ENCODE results near the gene DAAM2.

The DAAM2 gene

DNA sequence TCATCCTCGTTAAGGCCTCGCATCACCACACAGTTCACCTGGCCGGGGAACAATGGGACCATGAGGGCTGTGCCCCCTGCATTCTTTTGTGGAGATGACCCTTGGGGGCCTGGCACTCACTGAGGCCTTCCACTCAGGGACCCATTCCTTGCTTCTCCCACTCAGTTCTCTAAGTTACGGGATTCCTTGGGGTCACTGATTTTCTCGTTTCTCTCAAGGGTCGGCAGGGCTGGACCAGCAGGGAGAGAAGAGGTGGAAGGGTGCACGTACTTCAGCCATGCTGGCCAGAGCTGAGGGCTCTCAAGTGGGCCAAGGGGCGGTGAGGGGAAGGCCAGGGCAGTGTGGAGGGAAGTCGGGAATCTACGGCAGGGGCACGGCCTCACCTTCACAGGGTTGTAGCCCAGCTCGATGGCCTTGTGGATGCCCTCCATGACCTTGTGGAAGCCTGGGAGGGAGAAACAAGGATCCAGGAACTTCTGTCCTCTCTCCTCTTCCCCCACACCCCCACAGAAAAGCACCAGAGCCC is 121.3 kb downstream of the DAAM2 start:
- no peak overlapping the region for H3K9ac ChIP-seq (ENCODE audit: low read length)
- no peaks in the 10 kb centered on the region for H3K27me3 ChIP-seq (replicated peaks; ENCODE audit: control insufficient read depth, insufficient read depth, low read length)
- no peak overlapping the region for H3K4me3 ChIP-seq (ENCODE audit: low read length)
- H3K9me3 ChIP-seq (ENCODE audit: control insufficient read depth, low read length) = no peaks in the 10 kb centered on the region
- no peak for DNase-seq (ENCODE audit: low read depth)
- no peaks in the 10 kb centered on the region for H3K4me1 ChIP-seq (ENCODE audit: control insufficient read depth, insufficient read depth, low read length)
- H3K36me3 ChIP-seq (ENCODE audit: control insufficient read depth, insufficient read depth, low read length, severe bottlenecking) = peaks cover 97% of the 10 kb centered on the region

DNA sequence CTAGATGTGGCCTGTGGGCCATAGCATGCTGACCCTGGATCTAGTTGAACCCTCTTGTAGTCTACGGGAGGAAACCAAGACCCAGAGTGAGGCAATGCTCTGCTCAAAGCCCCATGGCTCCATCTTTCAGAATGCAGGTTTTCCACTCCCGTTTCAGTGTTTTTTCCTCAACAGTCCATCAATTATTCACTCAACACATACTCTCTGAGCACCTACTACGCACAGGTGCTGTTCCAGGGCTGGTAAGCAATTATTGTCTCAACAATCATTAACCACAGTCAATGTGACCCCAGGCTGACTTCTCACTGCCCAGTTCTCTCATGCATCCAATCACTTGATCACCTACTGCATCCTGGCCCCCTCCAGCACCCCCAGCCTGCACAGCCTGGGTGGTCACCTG is 122.1 kb downstream of the DAAM2 start:
- Histone ChIP-seq H3K4me3 (ENCODE audit: low read length) (no peak overlapping the region), H3K9me3 (ENCODE audit: control insufficient read depth, low read length) (no peaks in the 10 kb centered on the region), H3K36me3 (ENCODE audit: control insufficient read depth, insufficient read depth, low read length, severe bottlenecking) (peaks cover 97% of the 10 kb centered on the region), H3K27me3 (replicated peaks; ENCODE audit: control insufficient read depth, insufficient read depth, low read length) (no peaks in the 10 kb centered on the region), H3K9ac (ENCODE audit: low read length) (no peak overlapping the region), H3K4me1 (ENCODE audit: control insufficient read depth, insufficient read depth, low read length) (no peaks in the 10 kb centered on the region)
- no peak for DNase-seq (ENCODE audit: low read depth)

DNA sequence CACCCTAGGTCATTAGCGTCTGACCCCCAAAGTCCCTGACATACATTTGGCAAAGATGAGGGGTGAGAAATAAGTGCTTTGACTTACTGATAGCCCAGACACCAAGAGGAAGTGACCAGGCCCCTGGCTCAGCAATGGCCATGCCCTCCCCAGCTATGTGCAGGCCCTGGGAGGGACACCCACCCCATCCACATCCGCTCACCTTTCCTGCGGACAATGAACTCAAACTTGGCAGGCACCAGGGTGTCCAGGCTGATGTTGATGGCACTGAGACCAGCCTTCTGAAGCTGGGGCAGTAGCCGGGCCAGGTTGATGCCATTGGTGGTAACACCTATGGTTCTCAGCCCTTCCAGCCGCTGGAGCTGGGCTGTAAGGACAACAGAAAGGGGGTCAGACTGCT is 123.7 kb downstream of the DAAM2 start:
- peaks cover 86% of the 10 kb centered on the region for H3K36me3 ChIP-seq (ENCODE audit: control insufficient read depth, insufficient read depth, low read length, severe bottlenecking)
- no peak overlapping the region for H3K4me3 ChIP-seq (ENCODE audit: low read length)
- H3K4me1 ChIP-seq (ENCODE audit: control insufficient read depth, insufficient read depth, low read length) = peaks cover 10% of the 10 kb centered on the region
- no peak overlapping the region for H3K9ac ChIP-seq (ENCODE audit: low read length)
- no peaks in the 10 kb centered on the region for H3K9me3 ChIP-seq (ENCODE audit: control insufficient read depth, low read length)
- DNase-seq (ENCODE audit: low read depth) = no peak
- H3K27me3 ChIP-seq (replicated peaks; ENCODE audit: control insufficient read depth, insufficient read depth, low read length) = no peaks in the 10 kb centered on the region

DNA sequence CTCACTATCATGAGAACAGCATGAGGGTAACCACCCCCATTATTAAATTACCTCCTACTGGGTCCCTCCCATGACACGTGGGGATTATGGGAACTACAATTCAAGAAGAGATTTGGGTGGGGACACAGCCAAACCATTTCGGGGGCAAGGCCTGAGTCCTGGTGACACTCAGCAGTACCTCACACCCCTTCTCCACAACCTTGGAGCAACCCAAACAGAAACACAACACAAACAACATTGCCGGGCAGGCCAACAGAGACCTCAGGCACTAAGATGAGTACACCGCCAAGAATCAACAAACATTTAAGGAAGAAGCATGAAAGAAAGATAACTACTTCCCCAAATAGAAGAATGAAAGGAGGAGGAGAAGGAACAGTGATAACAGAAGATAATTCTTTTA is 125.2 kb downstream of the DAAM2 start:
- no peaks in the 10 kb centered on the region for H3K27me3 ChIP-seq (replicated peaks; ENCODE audit: control insufficient read depth, insufficient read depth, low read length)
- peaks cover 10% of the 10 kb centered on the region for H3K4me1 ChIP-seq (ENCODE audit: control insufficient read depth, insufficient read depth, low read length)
- no peaks in the 10 kb centered on the region for H3K9me3 ChIP-seq (ENCODE audit: control insufficient read depth, low read length)
- H3K4me3 ChIP-seq (ENCODE audit: low read length) = no peak overlapping the region
- no peak for DNase-seq (ENCODE audit: low read depth)
- no peak overlapping the region for H3K9ac ChIP-seq (ENCODE audit: low read length)
- H3K36me3 ChIP-seq (ENCODE audit: control insufficient read depth, insufficient read depth, low read length, severe bottlenecking) = peaks cover 82% of the 10 kb centered on the region

DNA sequence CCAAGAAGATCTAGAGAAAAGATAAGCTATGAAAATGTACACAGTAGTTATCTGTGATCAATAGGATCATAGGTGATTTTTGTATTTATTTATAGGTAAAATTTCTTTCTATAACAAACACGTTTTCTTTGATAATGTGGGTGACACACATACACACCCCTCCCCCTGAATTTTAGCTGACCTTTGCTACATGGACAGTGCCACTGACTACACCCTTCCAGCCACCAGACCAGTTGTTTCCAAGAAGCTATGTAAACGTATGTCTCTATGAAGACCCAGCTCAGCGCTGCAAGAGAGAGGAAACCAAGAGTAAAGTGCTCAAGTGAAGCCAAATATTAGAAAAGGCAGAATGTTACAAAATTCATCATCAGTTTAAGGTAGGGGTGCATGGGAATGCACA is 125.8 kb downstream of the DAAM2 start:
- Histone ChIP-seq H3K4me3 (ENCODE audit: low read length) (no peak overlapping the region), H3K27me3 (replicated peaks; ENCODE audit: control insufficient read depth, insufficient read depth, low read length) (no peaks in the 10 kb centered on the region), H3K4me1 (ENCODE audit: control insufficient read depth, insufficient read depth, low read length) (peaks cover 10% of the 10 kb centered on the region), H3K36me3 (ENCODE audit: control insufficient read depth, insufficient read depth, low read length, severe bottlenecking) (peaks cover 82% of the 10 kb centered on the region), H3K9ac (ENCODE audit: low read length) (no peak overlapping the region), H3K9me3 (ENCODE audit: control insufficient read depth, low read length) (no peaks in the 10 kb centered on the region)
- no peak for DNase-seq (ENCODE audit: low read depth)

DNA sequence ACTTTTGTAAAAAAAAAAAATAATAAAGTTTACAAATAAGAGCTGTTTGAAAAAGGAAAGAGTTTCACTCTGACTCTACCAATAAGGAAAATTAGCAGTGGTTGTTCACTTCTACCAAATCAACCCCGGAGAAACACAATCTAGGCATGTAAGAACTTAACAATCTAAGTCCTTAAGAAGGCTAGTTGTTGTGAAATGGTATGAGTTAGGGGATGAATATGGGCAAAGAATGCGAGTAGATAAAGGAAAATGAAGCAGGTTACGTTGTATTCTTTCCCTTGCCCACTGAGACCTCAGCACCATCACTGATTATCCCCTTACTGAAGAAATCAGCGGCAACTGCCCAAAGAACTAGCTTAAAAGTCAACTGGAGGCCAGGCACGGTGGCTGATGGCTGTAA is 126.7 kb downstream of the DAAM2 start:
- H3K9ac ChIP-seq (ENCODE audit: low read length) = no peak overlapping the region
- H3K4me3 ChIP-seq (ENCODE audit: low read length) = no peak overlapping the region
- DNase-seq (ENCODE audit: low read depth) = no peak
- H3K9me3 ChIP-seq (ENCODE audit: control insufficient read depth, low read length) = no peaks in the 10 kb centered on the region
- no peaks in the 10 kb centered on the region for H3K27me3 ChIP-seq (replicated peaks; ENCODE audit: control insufficient read depth, insufficient read depth, low read length)
- peaks cover 82% of the 10 kb centered on the region for H3K36me3 ChIP-seq (ENCODE audit: control insufficient read depth, insufficient read depth, low read length, severe bottlenecking)
- H3K4me1 ChIP-seq (ENCODE audit: control insufficient read depth, insufficient read depth, low read length) = peaks cover 18% of the 10 kb centered on the region

DNA sequence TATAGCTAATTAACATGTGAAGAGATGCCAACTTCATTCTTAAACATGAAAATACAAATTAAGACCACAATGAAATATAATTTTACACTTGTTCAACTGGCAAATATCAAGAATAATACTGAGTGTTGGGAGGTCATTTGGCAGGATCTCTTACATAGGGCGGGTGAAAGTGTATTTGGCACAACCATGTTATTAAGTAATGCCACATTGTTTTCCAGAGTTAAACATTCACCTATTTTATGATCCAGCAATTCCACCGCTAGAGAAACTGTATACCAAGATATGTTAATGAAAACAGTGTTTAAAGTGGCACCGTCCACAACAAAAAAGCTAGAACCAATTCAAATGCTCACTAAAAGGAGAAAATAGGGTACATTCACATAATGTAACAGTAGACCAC is 128.0 kb downstream of the DAAM2 start:
- Histone ChIP-seq H3K4me1 (ENCODE audit: control insufficient read depth, insufficient read depth, low read length) (peaks cover 29% of the 10 kb centered on the region), H3K9me3 (ENCODE audit: control insufficient read depth, low read length) (no peaks in the 10 kb centered on the region), H3K27me3 (replicated peaks; ENCODE audit: control insufficient read depth, insufficient read depth, low read length) (no peaks in the 10 kb centered on the region), H3K9ac (ENCODE audit: low read length) (no peak overlapping the region), H3K36me3 (ENCODE audit: control insufficient read depth, insufficient read depth, low read length, severe bottlenecking) (peaks cover 82% of the 10 kb centered on the region), H3K4me3 (ENCODE audit: low read length) (no peak overlapping the region)
- no peak for DNase-seq (ENCODE audit: low read depth)

DNA sequence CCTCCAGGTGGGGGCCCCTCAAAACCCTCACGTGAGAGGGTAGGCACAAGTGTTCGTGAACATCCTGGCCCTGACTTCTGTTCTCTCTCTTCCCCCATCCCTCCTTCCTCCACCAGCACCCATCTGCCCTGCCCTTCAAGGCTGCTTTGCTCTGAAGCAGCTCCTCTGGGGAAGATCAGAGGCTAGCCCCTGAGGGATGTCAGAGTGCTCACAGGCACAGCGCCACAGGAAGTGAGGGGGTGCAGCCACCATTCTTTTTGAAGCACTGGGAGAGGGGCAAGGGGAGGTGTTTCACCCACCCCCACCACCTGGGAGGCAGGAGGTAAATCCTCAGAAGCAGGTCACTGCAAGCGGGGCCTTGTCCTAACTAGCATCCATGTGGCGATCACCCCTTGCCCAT is 130.6 kb downstream of the DAAM2 start:
- Histone ChIP-seq H3K4me1 (ENCODE audit: control insufficient read depth, insufficient read depth, low read length) (peaks cover 45% of the 10 kb centered on the region), H3K36me3 (ENCODE audit: control insufficient read depth, insufficient read depth, low read length, severe bottlenecking) (peaks cover 68% of the 10 kb centered on the region), H3K9me3 (ENCODE audit: control insufficient read depth, low read length) (no peaks in the 10 kb centered on the region), H3K9ac (ENCODE audit: low read length) (no peak overlapping the region), H3K4me3 (ENCODE audit: low read length) (no peak overlapping the region), H3K27me3 (replicated peaks; ENCODE audit: control insufficient read depth, insufficient read depth, low read length) (no peaks in the 10 kb centered on the region)
- no peak for DNase-seq (ENCODE audit: low read depth)

DNA sequence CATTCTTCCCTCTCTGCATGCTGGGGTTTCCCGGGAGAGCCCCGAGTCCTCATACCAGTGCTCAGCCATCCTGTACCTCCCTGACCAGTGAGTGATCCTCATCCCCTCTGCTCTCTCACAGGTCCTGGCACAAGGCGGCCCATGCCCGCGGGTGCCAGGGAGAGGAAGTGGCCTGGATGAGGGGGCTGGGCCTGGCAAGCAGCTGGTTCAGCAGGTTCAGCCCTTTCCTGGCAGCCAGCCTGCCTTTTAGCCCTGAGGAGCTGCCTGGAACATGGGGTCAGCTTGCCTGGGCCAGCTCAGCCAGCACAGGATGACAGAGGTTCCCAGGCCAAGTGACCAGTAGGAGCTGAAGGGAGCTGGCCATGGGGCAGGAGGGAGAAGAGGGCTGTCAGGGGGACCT is 131.2 kb downstream of the DAAM2 start:
- H3K27me3 ChIP-seq (replicated peaks; ENCODE audit: control insufficient read depth, insufficient read depth, low read length) = no peaks in the 10 kb centered on the region
- DNase-seq (ENCODE audit: low read depth) = no peak
- no peaks in the 10 kb centered on the region for H3K9me3 ChIP-seq (ENCODE audit: control insufficient read depth, low read length)
- H3K36me3 ChIP-seq (ENCODE audit: control insufficient read depth, insufficient read depth, low read length, severe bottlenecking) = peaks cover 62% of the 10 kb centered on the region
- no peak overlapping the region for H3K9ac ChIP-seq (ENCODE audit: low read length)
- H3K4me1 ChIP-seq (ENCODE audit: control insufficient read depth, insufficient read depth, low read length) = peaks cover 47% of the 10 kb centered on the region
- H3K4me3 ChIP-seq (ENCODE audit: low read length) = no peak overlapping the region

DNA sequence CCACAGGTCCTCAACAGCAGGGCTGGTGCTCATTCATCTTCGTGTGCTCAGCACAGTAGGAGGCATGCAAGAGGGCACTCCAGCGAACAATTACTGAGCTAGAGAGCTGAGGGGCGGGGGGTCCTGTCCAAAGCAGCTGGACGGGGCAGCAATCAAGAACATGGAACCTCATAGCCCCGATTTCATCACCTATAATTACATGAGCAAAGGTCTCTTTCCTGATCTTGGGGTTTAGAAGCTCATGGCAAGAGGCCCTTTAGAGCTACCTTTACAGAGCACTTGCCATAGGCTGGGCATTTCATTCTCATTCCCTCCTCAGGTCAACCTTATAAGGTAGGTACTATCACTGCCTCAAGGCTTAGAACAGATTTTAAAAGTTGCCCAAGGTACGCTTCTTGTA is 131.7 kb downstream of the DAAM2 start:
- H3K4me3 ChIP-seq (ENCODE audit: low read length) = no peak overlapping the region
- DNase-seq (ENCODE audit: low read depth) = no peak
- H3K27me3 ChIP-seq (replicated peaks; ENCODE audit: control insufficient read depth, insufficient read depth, low read length) = no peaks in the 10 kb centered on the region
- peaks cover 58% of the 10 kb centered on the region for H3K36me3 ChIP-seq (ENCODE audit: control insufficient read depth, insufficient read depth, low read length, severe bottlenecking)
- peak overlapping the region; percentile 55 for H3K9ac ChIP-seq (ENCODE audit: low read length)
- peaks cover 48% of the 10 kb centered on the region for H3K4me1 ChIP-seq (ENCODE audit: control insufficient read depth, insufficient read depth, low read length)
- H3K9me3 ChIP-seq (ENCODE audit: control insufficient read depth, low read length) = no peaks in the 10 kb centered on the region

DNA sequence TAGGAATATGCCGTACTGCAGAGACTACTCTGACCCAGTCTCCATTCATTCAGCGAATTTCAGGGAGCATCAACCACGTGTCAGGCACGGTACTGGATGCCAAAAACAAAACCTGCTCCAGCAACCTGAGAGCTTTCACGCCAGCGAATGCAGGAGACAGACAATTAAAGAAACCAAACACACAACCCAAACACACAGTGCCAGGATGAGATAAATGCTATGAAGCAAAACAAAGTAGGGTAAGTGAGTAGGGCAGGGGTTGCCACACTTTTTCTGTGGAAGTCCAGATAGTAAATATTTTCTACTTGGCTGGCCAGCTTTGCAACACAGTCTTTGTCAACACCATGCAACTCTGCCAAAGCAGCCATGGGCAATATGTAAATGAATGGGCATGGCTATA is 132.1 kb downstream of the DAAM2 start:
- peaks cover 52% of the 10 kb centered on the region for H3K4me1 ChIP-seq (ENCODE audit: control insufficient read depth, insufficient read depth, low read length)
- peak overlapping the region; percentile 55 for H3K9ac ChIP-seq (ENCODE audit: low read length)
- no peak for DNase-seq (ENCODE audit: low read depth)
- H3K36me3 ChIP-seq (ENCODE audit: control insufficient read depth, insufficient read depth, low read length, severe bottlenecking) = peaks cover 56% of the 10 kb centered on the region
- H3K9me3 ChIP-seq (ENCODE audit: control insufficient read depth, low read length) = no peaks in the 10 kb centered on the region
- H3K4me3 ChIP-seq (ENCODE audit: low read length) = no peak overlapping the region
- H3K27me3 ChIP-seq (replicated peaks; ENCODE audit: control insufficient read depth, insufficient read depth, low read length) = no peaks in the 10 kb centered on the region

DNA sequence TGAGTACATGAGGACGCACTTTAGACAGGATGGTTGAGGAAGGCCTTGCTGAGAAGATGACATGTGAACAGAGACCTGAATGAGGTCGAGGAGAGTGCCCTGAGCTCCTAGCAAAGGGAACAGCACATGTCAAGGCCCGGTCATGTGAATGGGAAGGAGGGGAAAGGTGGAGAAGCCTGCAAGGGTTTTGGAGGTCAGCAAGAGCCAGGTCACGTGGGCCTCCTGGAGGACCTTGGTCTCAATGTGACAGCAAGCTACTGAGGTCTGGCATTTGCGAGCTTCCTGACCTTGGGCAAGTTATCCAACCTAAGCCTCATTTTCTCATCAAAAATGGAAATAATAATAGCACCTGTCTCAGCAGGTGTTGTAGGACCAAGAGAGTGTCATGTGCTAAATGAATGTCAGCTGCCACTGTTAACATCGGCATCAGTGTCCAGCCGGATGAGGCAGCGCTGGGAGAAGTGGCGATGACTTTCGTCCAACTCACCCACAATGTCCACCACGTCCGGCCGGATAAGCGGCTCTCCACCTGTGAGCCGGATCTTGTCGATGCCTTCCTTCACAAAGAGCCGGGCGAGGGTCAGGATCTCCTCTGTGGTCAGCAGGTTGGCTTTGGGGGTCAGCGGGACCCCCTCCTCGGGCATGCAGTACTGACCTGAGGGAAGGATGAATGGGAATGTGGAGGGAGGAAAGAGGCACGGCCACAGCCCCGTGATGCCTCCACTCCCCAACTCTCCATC is 133.2 kb downstream of the DAAM2 start:
- no peak for DNase-seq (ENCODE audit: low read depth)
- peaks cover 53% of the 10 kb centered on the region for H3K36me3 ChIP-seq (ENCODE audit: control insufficient read depth, insufficient read depth, low read length, severe bottlenecking)
- H3K4me1 ChIP-seq (ENCODE audit: control insufficient read depth, insufficient read depth, low read length) = peaks cover 53% of the 10 kb centered on the region
- no peak overlapping the region for H3K4me3 ChIP-seq (ENCODE audit: low read length)
- peak overlapping the region; percentile 14 for H3K9ac ChIP-seq (ENCODE audit: low read length)
- H3K9me3 ChIP-seq (ENCODE audit: control insufficient read depth, low read length) = no peaks in the 10 kb centered on the region
- H3K27me3 ChIP-seq (replicated peaks; ENCODE audit: control insufficient read depth, insufficient read depth, low read length) = no peaks in the 10 kb centered on the region
